Neural progenitor cell (in vitro differentiated cells): ENCODE measurements around the gene KCTD12. TPM values are rescaled to one million over a fixed set of nuclear protein-coding genes. Genes with fewer than 3 reads are reported as not detected.
A peak's percentile ranks its signal among the peaks of the same experiment; 100 is the strongest.

Source experiments
- DNase-seq: peaks from one replicate; pipeline ENCODE4 v3.0.0-alpha.2; 2016; ENCODE audit warnings: low spot score
- H2AFZ ChIP-seq: fragments of 200-600 bp; sonication (generic); replicated peaks from 2 replicates; pipeline ENCODE4 v1.6.1; 2016; ENCODE audit warnings: antibody characterized with exemption
- H3F3A ChIP-seq: fragments of 200-600 bp; sonication (generic); 2 replicates; pipeline ENCODE4 v1.6.1; 2016; ENCODE audit warnings: antibody characterized with exemption, low read depth
- H3K27ac ChIP-seq: fragments of 200-600 bp; sonication (generic); 2 replicates; pipeline ENCODE4 v1.5.1; 2016; ENCODE audit warnings: mild to moderate bottlenecking
- H3K27me3 ChIP-seq: fragments of 200-600 bp; sonication (generic); 2 replicates; pipeline ENCODE4 v1.6.1; 2016; ENCODE audit warnings: mild to moderate bottlenecking, moderate library complexity
- H3K36me3 ChIP-seq: fragments of 200-600 bp; sonication (generic); 2 replicates; pipeline ENCODE4 v1.5.1; 2016
- H3K4me1 ChIP-seq: fragments of 200-600 bp; sonication (generic); 2 replicates; pipeline ENCODE4 v1.6.1; 2016; ENCODE audit warnings: mixed run types
- H3K4me2 ChIP-seq: fragments of 200-600 bp; sonication (generic); 2 replicates; pipeline ENCODE4 v1.6.1; 2016
- H3K4me3 ChIP-seq: fragments of 200-600 bp; sonication (generic); 2 replicates; pipeline ENCODE4 v1.5.1; 2016
- H3K79me2 ChIP-seq: fragments of 200-600 bp; sonication (generic); 2 replicates; pipeline ENCODE4 v1.6.1; 2016; ENCODE audit warnings: low read depth
- H3K9ac ChIP-seq: fragments of 200-600 bp; sonication (generic); 2 replicates; pipeline ENCODE4 v1.6.1; 2016
- H3K9me3 ChIP-seq: fragments of 200-600 bp; sonication (generic); 2 replicates; pipeline ENCODE4 v1.5.1; 2016; ENCODE audit warnings: low read depth
- H4K20me1 ChIP-seq: fragments of 200-600 bp; sonication (generic); 2 replicates; pipeline ENCODE4 v1.6.1; 2016; ENCODE audit warnings: low read depth
- H3K27ac Mint-ChIP-seq: 3 replicates; pipeline ENCODE4 v1.8.0; 2021; ENCODE audit warnings: mixed read lengths
- H3K27me3 Mint-ChIP-seq: 2 replicates; pipeline ENCODE4 v1.8.0; 2022; ENCODE audit warnings: low read depth, mild to moderate bottlenecking, inconsistent platforms, moderate library complexity, mixed read lengths; ENCODE audit not compliant: insufficient read depth
- H3K36me3 Mint-ChIP-seq: 3 replicates; pipeline ENCODE4 v1.8.0; 2021; ENCODE audit warnings: mixed read lengths
- H3K4me1 Mint-ChIP-seq: 3 replicates; pipeline ENCODE4 v1.8.0; 2021; ENCODE audit warnings: mixed read lengths
- H3K4me3 Mint-ChIP-seq: 3 replicates; pipeline ENCODE4 v1.8.0; 2021; ENCODE audit warnings: mild to moderate bottlenecking, moderate library complexity, mixed read lengths
- H3K9me3 Mint-ChIP-seq: 3 replicates; pipeline ENCODE4 v1.8.0; 2020; ENCODE audit warnings: mixed read lengths
- EZH2 ChIP-seq: fragments of 200-600 bp; sonication (generic); IDR thresholded peaks from 2 replicates; pipeline ENCODE4 v1.6.1; 2017; ENCODE audit warnings: antibody characterized with exemption, mild to moderate bottlenecking, moderate library complexity
- EZH2phosphoT487 ChIP-seq: fragments of 200-600 bp; sonication (generic); IDR thresholded peaks from 2 replicates; pipeline ENCODE4 v1.6.1; 2017; ENCODE audit warnings: antibody characterized with exemption
- total RNA-seq: library from RNA; depleted of rRNA; stranded (reverse); fragments of >200 nt; gene quantifications from 2 replicates; pipeline ENCODE4 v1.2.3, GENCODE V29; 2015; ENCODE audit warnings: low replicate concordance
- TF ChIP-seq, protein P1 (sequence below): fragments of 200-600 bp; sonication (generic); IDR thresholded peaks from 2 replicates; pipeline ENCODE4 v1.5.1; 2017; ENCODE audit warnings: antibody characterized with exemption, mild to moderate bottlenecking

The KCTD12 gene
- total RNA-seq, 1 donor from 2014 or later: 1.9 TPM

DNA sequence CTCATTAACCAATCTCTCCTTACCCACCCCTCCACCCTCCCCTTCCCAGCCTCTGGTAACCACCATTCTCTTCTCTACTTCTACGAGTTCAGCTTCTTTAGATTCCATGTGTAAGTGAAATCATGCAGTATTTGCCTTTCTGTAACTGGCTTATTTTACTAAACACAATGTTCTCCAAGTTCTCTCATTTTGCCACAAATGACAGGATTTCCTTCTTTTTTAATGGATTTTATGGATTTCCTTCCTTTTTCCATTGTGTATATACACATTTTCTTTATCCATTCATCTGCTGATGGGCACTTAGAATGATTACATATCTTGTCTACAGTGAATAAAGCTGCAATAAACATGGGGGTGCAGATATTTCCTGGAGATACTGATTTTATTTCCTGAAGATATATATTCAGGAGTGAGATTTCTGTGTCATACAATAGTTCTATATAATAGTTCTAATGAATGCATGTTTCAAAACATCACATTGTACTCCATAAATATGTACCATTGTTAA is 20.2 kb downstream of the KCTD12 start:
- Histone ChIP-seq H3K4me3 (no peak overlapping the region), H4K20me1 (no peaks in the 10 kb centered on the region), H3K4me2 (no peak overlapping the region), H3K4me1 (no peaks in the 10 kb centered on the region), H3F3A (no peaks in the 10 kb centered on the region), H3K27me3 (no peaks in the 10 kb centered on the region), H3K79me2 (no peaks in the 10 kb centered on the region), H3K27ac (no peak overlapping the region), H2AFZ (peak overlapping the region; percentile 8), H3K9me3 (no peaks in the 10 kb centered on the region), H3K9ac (no peak overlapping the region), H3K36me3 (no peaks in the 10 kb centered on the region)
- Mint-ChIP-seq H3K27me3 (no peaks in the 10 kb centered on the region), H3K9me3 (peaks cover 2% of the 10 kb centered on the region), H3K4me1 (no peaks in the 10 kb centered on the region), H3K27ac (no peak overlapping the region), H3K4me3 (no peak overlapping the region), H3K36me3 (no peaks in the 10 kb centered on the region)
- DNase-seq: no peak
- no peak for TF ChIP-seq EZH2phosphoT487
- TF ChIP-seq, protein P1, sequence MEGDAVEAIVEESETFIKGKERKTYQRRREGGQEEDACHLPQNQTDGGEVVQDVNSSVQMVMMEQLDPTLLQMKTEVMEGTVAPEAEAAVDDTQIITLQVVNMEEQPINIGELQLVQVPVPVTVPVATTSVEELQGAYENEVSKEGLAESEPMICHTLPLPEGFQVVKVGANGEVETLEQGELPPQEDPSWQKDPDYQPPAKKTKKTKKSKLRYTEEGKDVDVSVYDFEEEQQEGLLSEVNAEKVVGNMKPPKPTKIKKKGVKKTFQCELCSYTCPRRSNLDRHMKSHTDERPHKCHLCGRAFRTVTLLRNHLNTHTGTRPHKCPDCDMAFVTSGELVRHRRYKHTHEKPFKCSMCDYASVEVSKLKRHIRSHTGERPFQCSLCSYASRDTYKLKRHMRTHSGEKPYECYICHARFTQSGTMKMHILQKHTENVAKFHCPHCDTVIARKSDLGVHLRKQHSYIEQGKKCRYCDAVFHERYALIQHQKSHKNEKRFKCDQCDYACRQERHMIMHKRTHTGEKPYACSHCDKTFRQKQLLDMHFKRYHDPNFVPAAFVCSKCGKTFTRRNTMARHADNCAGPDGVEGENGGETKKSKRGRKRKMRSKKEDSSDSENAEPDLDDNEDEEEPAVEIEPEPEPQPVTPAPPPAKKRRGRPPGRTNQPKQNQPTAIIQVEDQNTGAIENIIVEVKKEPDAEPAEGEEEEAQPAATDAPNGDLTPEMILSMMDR: no peak
- TF ChIP-seq EZH2: no peak

GRCh38 chr13:76865109-76865508 is 21.1 kb downstream of the KCTD12 start:
- Mint-ChIP-seq H3K36me3 (no peaks in the 10 kb centered on the region), H3K4me1 (no peaks in the 10 kb centered on the region), H3K27me3 (no peaks in the 10 kb centered on the region), H3K27ac (no peak overlapping the region), H3K4me3 (no peak overlapping the region), H3K9me3 (peaks cover 4% of the 10 kb centered on the region)
- no peak overlapping the region for H3K9ac ChIP-seq
- H3K36me3 ChIP-seq: no peaks in the 10 kb centered on the region
- TF ChIP-seq, protein P1: no peak
- TF ChIP-seq EZH2phosphoT487 (no peak), EZH2 (no peak)
- no peak overlapping the region for H3K4me2 ChIP-seq
- no peaks in the 10 kb centered on the region for H4K20me1 ChIP-seq
- no peaks in the 10 kb centered on the region for H3K9me3 ChIP-seq
- no peak overlapping the region for H3K4me3 ChIP-seq
- H3K27me3 ChIP-seq: no peaks in the 10 kb centered on the region
- no peak for DNase-seq
- H3K79me2 ChIP-seq: no peaks in the 10 kb centered on the region
- H3K27ac ChIP-seq: no peak overlapping the region
- H3K4me1 ChIP-seq: no peaks in the 10 kb centered on the region
- no peaks in the 10 kb centered on the region for H3F3A ChIP-seq
- peak overlapping the region; percentile 22 for H2AFZ ChIP-seq

DNA sequence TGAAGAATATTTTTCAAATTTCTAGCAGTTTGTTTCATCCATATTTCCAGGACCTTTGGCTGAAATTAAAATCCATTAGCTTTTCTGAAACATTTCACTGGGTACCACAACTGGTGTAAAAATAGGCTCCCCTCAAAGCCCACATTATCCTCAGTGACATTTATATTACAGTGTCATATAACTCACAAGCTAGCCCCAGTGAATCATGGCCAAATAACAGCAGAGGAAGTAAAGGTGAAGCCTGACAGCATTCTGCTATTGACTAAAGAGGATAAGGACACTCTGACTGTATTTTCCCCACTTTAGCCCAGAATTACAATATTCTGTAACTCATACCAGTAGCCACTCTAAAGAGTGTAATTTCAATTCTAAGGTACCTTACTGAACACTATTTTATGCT is 21.9 kb downstream of the KCTD12 start:
- no peak overlapping the region for H3K27ac ChIP-seq
- Mint-ChIP-seq H3K36me3 (no peaks in the 10 kb centered on the region), H3K4me3 (no peak overlapping the region), H3K27me3 (no peaks in the 10 kb centered on the region), H3K27ac (no peak overlapping the region), H3K4me1 (no peaks in the 10 kb centered on the region), H3K9me3 (peaks cover 4% of the 10 kb centered on the region)
- H3K36me3 ChIP-seq: no peaks in the 10 kb centered on the region
- H3K4me1 ChIP-seq: no peaks in the 10 kb centered on the region
- H3K4me2 ChIP-seq: no peak overlapping the region
- TF ChIP-seq EZH2: no peak
- TF ChIP-seq, protein P1: no peak
- no peak for TF ChIP-seq EZH2phosphoT487
- no peaks in the 10 kb centered on the region for H3K27me3 ChIP-seq
- H3K79me2 ChIP-seq: no peaks in the 10 kb centered on the region
- H3K4me3 ChIP-seq: no peak overlapping the region
- no peaks in the 10 kb centered on the region for H3K9me3 ChIP-seq
- H4K20me1 ChIP-seq: no peaks in the 10 kb centered on the region
- DNase-seq: no peak
- H3K9ac ChIP-seq: no peak overlapping the region
- no peak overlapping the region for H2AFZ ChIP-seq
- H3F3A ChIP-seq: no peaks in the 10 kb centered on the region
